Measurements from ENCODE around the gene ASB9. TPM values are rescaled to one million over a fixed set of nuclear protein-coding genes. Genes with fewer than 3 reads are reported as not detected.
A peak's percentile ranks its signal among the peaks of the same experiment; 100 is the strongest.

The ASB9 gene
- total and polyA plus RNA-seq, 9 of the 15 experiments (the other 6 are each of a cell fraction or from before 2014, with no cell fraction given), result 0.27 to 1.7 (median 0.96) TPM

- Histone ChIP-seq H3K9ac (ENCODE audit: insufficient read depth in 1 of 2, low read depth in 2 of 2, low read length in 2 of 2) (no peak overlapping the region), H3K4me3 (no peak overlapping the region), H2AFZ (ENCODE audit: low read depth, low read length) (no peak overlapping the region), H3K9me1 (ENCODE audit: control insufficient read depth, insufficient read depth, low read length) (no peaks in the 10 kb centered on the region), H4K20me1 (replicated peaks; ENCODE audit: control insufficient read depth, insufficient read depth, low read length) (no peaks in the 10 kb centered on the region), H3K4me2 (ENCODE audit: insufficient read depth, low read length) (no peak overlapping the region), H3K9me3 (replicated peaks; ENCODE audit: control insufficient read depth, insufficient read depth, low read depth, low read length) (no peaks in the 10 kb centered on the region), H3K79me2 (ENCODE audit: control insufficient read depth, insufficient read depth, low read length) (no peaks in the 10 kb centered on the region), H3K27ac (ENCODE audit: extremely low read depth, low read depth, low read length) (no peak overlapping the region), H3K36me3 (ENCODE audit: control insufficient read depth, insufficient read depth, low read length) (no peaks in the 10 kb centered on the region), H3K4me1 (replicated peaks in 1 of 2; ENCODE audit: control insufficient read depth in 2 of 2, insufficient read depth in 2 of 2, low read length in 2 of 2) (no peaks in the 10 kb centered on the region), H3K27me3 (ENCODE audit: control insufficient read depth in 2 of 2, insufficient read depth in 2 of 2, low read length in 2 of 2) (no peaks in the 10 kb centered on the region)
- ChIA-PET POLR2A (no interaction called here), CTCF (ENCODE audit: low intra/inter-chr PET ratio) (interaction anchor here (0.8 to 1.3 kb wide), 2 partner anchors 99 to 1204 kb away, joined by 4 to 9 read pairs; no protein-coding TSS in a partner anchor)
- no TSS peak for BruUV-seq (replicated peaks)
- FAIRE-seq (no peak), DNase-seq (ENCODE audit: extremely low read depth in 1 of 4, low spot score in 3 of 4) (peak; percentile 16 to 62 (median 24)), ATAC-seq (peak; percentile 75)
- intact Hi-C loops (cut with micrococcal nuclease), result loop anchor here (1.0 to 10.0 kb wide), 4 partner anchors 100 to 1204 kb away; no protein-coding TSS in a partner anchor
- WGBS (ENCODE audit: insufficient coverage, low coverage, missing lambda C conversion rate), result 0% methylated on average over 5 of the region's 5 CpGs
- in situ Hi-C loops (cut with MboI), result loop anchor here (10.0 kb wide), 1 partner anchor 1198 kb away; no protein-coding TSS in a partner anchor
- TF ChIP-seq HNRNPLL (IDR thresholded peaks at IDR 0.05; ENCODE audit: low read depth, low read length, poor library complexity, severe bottlenecking) (no peak), RAD21 (CRISPR knock-in tag; conservative IDR thresholded peaks at IDR 0.05 in 1 of 2, IDR thresholded peaks at IDR 0.05 in 1 of 2) (peak; percentile 55 to 75), MBD2 (IDR thresholded peaks at IDR 0.05; ENCODE audit: borderline replicate concordance, low read depth) (no peak), CTCF (IDR thresholded peaks at IDR 0.05 in 2 of 3, conservative IDR thresholded peaks at IDR 0.05 in 1 of 3; ENCODE audit: insufficient read depth in 2 of 3, low read depth in 1 of 3, low read length in 3 of 3) (peak in 2 of 3 experiments; percentile 52 to 72; a peak in 4 of 6 replicates), THRB (CRISPR knock-in tag; conservative IDR thresholded peaks at IDR 0.05) (no peak), REST (IDR thresholded peaks at IDR 0.05; ENCODE audit: borderline replicate concordance) (peak; percentile 46; the same call in 1 of the 2 replicates), REST (CRISPR knock-in tag; IDR thresholded peaks at IDR 0.05; ENCODE audit: low read depth) (no peak), SMC3 (conservative IDR thresholded peaks at IDR 0.05; ENCODE audit: insufficient read depth, low read depth, low read length) (peak; percentile 55)
These were observed 26.9 kb downstream of the ASB9 start for GRCh38 chrX:15242899-15243555.

All from K562 (cell line).